Breast epithelium (tissue), 4 donors: Measurements from ENCODE around the gene PHLDA3. TPM values are rescaled to one million over a fixed set of nuclear protein-coding genes. Genes with fewer than 3 reads are reported as not detected.
"Not testable (repeated sequence)": the region's sequence is repeated elsewhere in the genome, so short reads cannot be mapped to it uniquely, and the experiment has no call there.

ENCODE experiments used
- DNase-seq, 2 donors: peaks; one replicate each; pipeline ENCODE4 v3.0.0-alpha.2; 2019; ENCODE audit warnings: low spot score in 2 of 2
- H3K27ac ChIP-seq, 2 donors: fragments of 200-600 bp; sonication (generic) in 1 of 2; one replicate each; pipeline ENCODE4 v1.5.1; 2016 to 2019; ENCODE audit warnings: mild to moderate bottlenecking in 1 of 2
- H3K27me3 ChIP-seq, 2 donors: fragments of 200-600 bp; sonication (generic) in 1 of 2; one replicate each; pipeline versions ENCODE4 v1.5.1 to v1.6.0; 2017 to 2019; ENCODE audit warnings: control low read depth in 1 of 2, mild to moderate bottlenecking in 1 of 2
- H3K36me3 ChIP-seq: fragments of 200-600 bp; one replicate; pipeline ENCODE4 v1.5.1; 2019
- H3K4me1 ChIP-seq, 2 donors: fragments of 200-600 bp; sonication (generic); one replicate each; pipeline ENCODE4 v1.5.1; 2016 to 2019; ENCODE audit warnings: control low read depth in 1 of 2
- H3K4me3 ChIP-seq, 3 donors: fragments of 200-600 bp; sonication (generic); 1 replicate in 2 of 3; 2 replicates in 1 of 3; pipeline ENCODE4 v1.5.1; 2016 to 2019; ENCODE audit warnings: mild to moderate bottlenecking in 3 of 3, moderate library complexity in 2 of 3
- H3K9me3 ChIP-seq, 2 donors: fragments of 200-600 bp; sonication (generic) in 1 of 2; one replicate each; pipeline ENCODE4 v1.5.1; 2016 to 2019; ENCODE audit warnings: control low read depth in 1 of 2
- CTCF ChIP-seq, 3 donors: fragments of 450-650 bp; IDR thresholded peaks; one replicate each; pipeline ENCODE4 v1.5.1; 2016 to 2017; ENCODE audit warnings: antibody characterized with exemption in 3 of 3, mild to moderate bottlenecking in 3 of 3, moderate library complexity in 3 of 3
- POLR2A ChIP-seq: fragments of 450-650 bp; IDR thresholded peaks from one replicate; pipeline ENCODE4 v1.6.1; 2016; ENCODE audit warnings: antibody characterized with exemption, mild to moderate bottlenecking, moderate library complexity
- POLR2AphosphoS5 ChIP-seq, 3 donors: sonication (generic); formaldehyde crosslinking; IDR thresholded peaks; one replicate each; pipeline ENCODE4 v1.6.1; 2017; ENCODE audit warnings: antibody characterized with exemption in 3 of 3
- intact Hi-C: fragments of 100-400 bp; cut with DNase I; formaldehyde crosslinking; loops from one replicate; pipeline ENCODE4 v1.15.1; 2023; ENCODE audit warnings: low total_unique reads
- total RNA-seq, 3 donors: library from RNA; depleted of rRNA; stranded (reverse); fragments of >200 nt; gene quantifications; one replicate each; pipeline ENCODE4 v1.1.0, GENCODE V29; 2016

Gene PHLDA3
- total RNA-seq, 3 donors from 2014 or later, result 65.7 to 116 (median 92.7) TPM

- Histone ChIP-seq H3K27me3 (no peaks in the 10 kb centered on the region), H3K27ac (no peak overlapping the region), H3K4me3 (no peak overlapping the region), H3K9me3 (no peaks in the 10 kb centered on the region), H3K4me1 (no peaks in the 10 kb centered on the region), H3K36me3 (no peaks in the 10 kb centered on the region)
- no peak for TF ChIP-seq POLR2AphosphoS5 (IDR thresholded peaks at IDR 0.05)
- intact Hi-C loops, result no loop called here
- no peak for DNase-seq
Measured at GRCh38 chr1:201475130-201475529, 6.1 kb upstream of the PHLDA3 start.

GRCh38 chr1:201473296-201473695 is 4.3 kb upstream of the PHLDA3 start:
- TF ChIP-seq POLR2AphosphoS5 (IDR thresholded peaks at IDR 0.05) (no peak), CTCF (IDR thresholded peaks at IDR 0.05) (no peak), POLR2A (no peak)
- intact Hi-C loops, result no loop called here
- Histone ChIP-seq H3K36me3 (no peaks in the 10 kb centered on the region), H3K9me3 (no peaks in the 10 kb centered on the region), H3K27me3 (no peaks in the 10 kb centered on the region), H3K27ac (no peak overlapping the region), H3K4me1 (no peaks in the 10 kb centered on the region), H3K4me3 (no peak overlapping the region)
- no peak for DNase-seq

- DNase-seq, intact Hi-C loops, H3K36me3 ChIP-seq, H3K27me3 ChIP-seq, H3K9me3 ChIP-seq, H3K4me1 ChIP-seq, H3K4me3 ChIP-seq: not testable (repeated sequence)
- peak overlapping the region in 1 of 2 donors; percentile 66 for H3K27ac ChIP-seq
Measured at GRCh38 chr1:201472321-201472720, 3.3 kb upstream of the PHLDA3 start.

- no peak for DNase-seq
- Histone ChIP-seq H3K9me3 (no peaks in the 10 kb centered on the region), H3K4me3 (no peak overlapping the region), H3K27me3 (no peaks in the 10 kb centered on the region), H3K27ac (peak overlapping the region; percentile 3 to 68), H3K36me3 (no peaks in the 10 kb centered on the region), H3K4me1 (peaks cover under 1 to 3% of the 10 kb centered on the region in 2 donors)
- intact Hi-C loops, result no loop called here
- TF ChIP-seq POLR2AphosphoS5 (IDR thresholded peaks at IDR 0.05) (no peak), POLR2A (no peak), CTCF (IDR thresholded peaks at IDR 0.05) (no peak)
Measured at GRCh38 chr1:201471772-201472171, 2.8 kb upstream of the PHLDA3 start.

GRCh38 chr1:201470581-201470980 is 1.6 kb upstream of the PHLDA3 start:
- no peak for TF ChIP-seq POLR2AphosphoS5 (IDR thresholded peaks at IDR 0.05)
- no peak for TF ChIP-seq CTCF (IDR thresholded peaks at IDR 0.05)
- TF ChIP-seq POLR2A, result no peak
- DNase-seq, result no peak

GRCh38 chr1:201469645-201470074 is 672 bp upstream of the PHLDA3 start:
- Histone ChIP-seq H3K36me3 (no peaks in the 10 kb centered on the region), H3K9me3 (no peaks in the 10 kb centered on the region), H3K27ac (peak overlapping the region; percentile 93 to 98), H3K4me1 (peaks cover 9 to 17% of the 10 kb centered on the region in 2 donors), H3K27me3 (no peaks in the 10 kb centered on the region), H3K4me3 (peak overlapping the region; percentile 64 to 92 (median 90))
- intact Hi-C loops, result no loop called here
- TF ChIP-seq POLR2AphosphoS5 (IDR thresholded peaks at IDR 0.05) (no peak), CTCF (IDR thresholded peaks at IDR 0.05) (no peak), POLR2A (no peak)
- DNase-seq, result no peak

More at GRCh38 chr1:201470581-201470980, 1.6 kb upstream of the PHLDA3 start:
- intact Hi-C loops, result no loop called here
- no peaks in the 10 kb centered on the region for H3K27me3 ChIP-seq
- H3K4me1 ChIP-seq, result peaks cover 9 to 11% of the 10 kb centered on the region in 2 donors
- H3K36me3 ChIP-seq, result no peaks in the 10 kb centered on the region
- no peak overlapping the region for H3K4me3 ChIP-seq
- H3K9me3 ChIP-seq, result no peaks in the 10 kb centered on the region
- peak overlapping the region in 1 of 2 donors; percentile 98 for H3K27ac ChIP-seq
